Right lobe of liver (tissue), 4 donors: Measurements from ENCODE around the gene RGS3.

ENCODE experiments used
- CTCF ChIP-seq, 4 donors: fragments of 200-600 bp in 3 of 4; fragments of 450-650 bp in 1 of 4; IDR thresholded peaks; one replicate each; pipeline versions ENCODE4 v1.5.1 to v1.8.0; 2016 to 2022; ENCODE audit warnings: antibody characterized with exemption in 4 of 4, mild to moderate bottlenecking in 2 of 4
- POLR2A ChIP-seq: fragments of 450-650 bp; IDR thresholded peaks from one replicate; pipeline ENCODE4 v1.6.1; 2017; ENCODE audit warnings: antibody characterized with exemption, mild to moderate bottlenecking
- donor health status: DM: no; HTN: no; CAD: no.
- donor health status: DM: no; HTN: no; CAD: no.
- donor health status: DM: no; HTN: yes; CAD: no.

GRCh38 chr9:113641100-113641885, 177.8 kb downstream of the RGS3 start:
- no peak for TF ChIP-seq CTCF (IDR thresholded peaks at IDR 0.05)
- no peak for TF ChIP-seq POLR2A
